ENCODE results near the gene PTPRZ1. TPM values are rescaled to one million over a fixed set of nuclear protein-coding genes. Genes with fewer than 3 reads are reported as not detected.

Gene PTPRZ1
- total and polyA plus RNA-seq, 12 donors, result 0.17 to 19.1 (median 1.2) TPM

DNA sequence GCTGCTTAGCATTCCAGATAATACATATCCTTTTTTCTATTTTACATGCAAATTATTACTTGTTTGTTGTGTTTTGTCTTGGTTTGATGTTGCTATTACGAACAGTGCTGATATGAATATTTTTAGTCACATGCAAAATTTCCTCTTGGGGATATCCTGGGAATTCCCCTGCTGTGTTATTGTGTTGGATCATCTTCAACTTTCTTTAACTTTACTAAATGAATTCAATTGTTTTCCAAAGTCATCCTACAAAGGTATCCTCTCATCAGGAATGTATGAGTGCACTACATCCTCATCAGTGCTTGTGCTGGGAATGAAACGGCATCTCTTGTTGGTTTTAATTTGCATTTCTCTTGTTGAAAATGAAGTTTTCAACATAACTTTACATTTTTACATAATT, 184.0 kb downstream of the PTPRZ1 start:
- DNase-seq, result no peak
- H3K27me3 ChIP-seq, result no peaks in the 10 kb centered on the region
- H3K36me3 ChIP-seq (replicated peaks in 1 of 2), result no peaks in the 10 kb centered on the region
- intact Hi-C loops (cut with DNase I), result no loop called here
- TF ChIP-seq, protein P1, sequence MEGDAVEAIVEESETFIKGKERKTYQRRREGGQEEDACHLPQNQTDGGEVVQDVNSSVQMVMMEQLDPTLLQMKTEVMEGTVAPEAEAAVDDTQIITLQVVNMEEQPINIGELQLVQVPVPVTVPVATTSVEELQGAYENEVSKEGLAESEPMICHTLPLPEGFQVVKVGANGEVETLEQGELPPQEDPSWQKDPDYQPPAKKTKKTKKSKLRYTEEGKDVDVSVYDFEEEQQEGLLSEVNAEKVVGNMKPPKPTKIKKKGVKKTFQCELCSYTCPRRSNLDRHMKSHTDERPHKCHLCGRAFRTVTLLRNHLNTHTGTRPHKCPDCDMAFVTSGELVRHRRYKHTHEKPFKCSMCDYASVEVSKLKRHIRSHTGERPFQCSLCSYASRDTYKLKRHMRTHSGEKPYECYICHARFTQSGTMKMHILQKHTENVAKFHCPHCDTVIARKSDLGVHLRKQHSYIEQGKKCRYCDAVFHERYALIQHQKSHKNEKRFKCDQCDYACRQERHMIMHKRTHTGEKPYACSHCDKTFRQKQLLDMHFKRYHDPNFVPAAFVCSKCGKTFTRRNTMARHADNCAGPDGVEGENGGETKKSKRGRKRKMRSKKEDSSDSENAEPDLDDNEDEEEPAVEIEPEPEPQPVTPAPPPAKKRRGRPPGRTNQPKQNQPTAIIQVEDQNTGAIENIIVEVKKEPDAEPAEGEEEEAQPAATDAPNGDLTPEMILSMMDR (IDR thresholded peaks at IDR 0.05), result no peak
- no peak for TF ChIP-seq POLR2A (IDR thresholded peaks at IDR 0.05)
- H3K9me3 ChIP-seq (replicated peaks in 1 of 3), result no peaks in the 10 kb centered on the region
- WGBS, 4 donors, result 65 to 73% (median 66%) methylated on average over 2 of the region's 2 CpGs
- H3K4me3 ChIP-seq, result no peak overlapping the region
- no peaks in the 10 kb centered on the region for H3K4me1 ChIP-seq (replicated peaks in 1 of 2)
- H3K27ac ChIP-seq, result no peak overlapping the region

DNA sequence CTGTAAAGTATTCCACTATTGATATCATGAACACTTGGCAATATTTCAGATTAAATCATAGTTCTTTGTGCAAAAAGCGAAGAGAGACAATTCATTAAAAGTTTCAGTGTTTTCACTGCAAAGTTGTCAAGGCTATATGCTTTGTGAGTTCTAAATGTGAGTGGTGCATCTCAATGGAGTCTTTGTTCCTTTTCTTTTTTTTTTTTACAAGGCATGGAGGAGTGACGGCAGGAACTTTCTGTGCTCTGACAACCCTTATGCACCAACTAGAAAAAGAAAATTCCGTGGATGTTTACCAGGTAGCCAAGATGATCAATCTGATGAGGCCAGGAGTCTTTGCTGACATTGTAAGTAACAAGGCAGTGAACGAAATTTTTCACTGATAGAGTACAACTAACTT, 186.6 kb downstream of the PTPRZ1 start:
- intact Hi-C loops (cut with DNase I), result no loop called here
- DNase-seq, result no peak
- Histone ChIP-seq H3K4me1 (replicated peaks in 1 of 2) (no peaks in the 10 kb centered on the region), H3K27ac (no peak overlapping the region), H3K4me3 (no peak overlapping the region), H3K27me3 (no peaks in the 10 kb centered on the region), H3K9me3 (replicated peaks in 1 of 3) (no peaks in the 10 kb centered on the region), H3K36me3 (replicated peaks in 1 of 2) (no peaks in the 10 kb centered on the region)
- TF ChIP-seq, protein P1 (IDR thresholded peaks at IDR 0.05), result no peak
- no peak for TF ChIP-seq POLR2A (IDR thresholded peaks at IDR 0.05)
- 61 to 71% (median 66%) methylated on average over 4 of the region's 4 CpGs for WGBS, 4 donors

DNA sequence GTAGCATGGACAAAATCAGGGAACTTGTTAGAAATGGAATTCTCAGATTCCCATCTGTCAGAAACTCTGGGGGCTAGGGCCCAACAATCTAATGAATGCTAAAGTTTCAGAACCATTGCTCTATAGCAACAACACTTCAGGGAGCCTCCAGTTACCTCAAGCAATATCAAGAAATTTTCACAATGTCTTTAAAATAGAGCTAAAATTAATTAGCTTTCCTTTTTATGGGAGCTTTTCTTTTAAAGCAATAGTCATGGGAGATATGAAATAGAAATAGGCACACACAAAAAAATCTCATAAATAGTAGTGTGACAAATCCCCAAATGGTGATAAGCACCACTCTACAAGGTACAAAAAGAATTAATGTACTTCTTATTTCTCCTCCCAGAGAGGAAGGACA, 190.2 kb downstream of the PTPRZ1 start:
- Histone ChIP-seq H3K27ac (no peak overlapping the region), H3K9me3 (replicated peaks in 1 of 3) (no peaks in the 10 kb centered on the region), H3K27me3 (no peaks in the 10 kb centered on the region), H3K36me3 (replicated peaks in 1 of 2) (no peaks in the 10 kb centered on the region), H3K4me3 (no peak overlapping the region), H3K4me1 (replicated peaks in 1 of 2) (no peaks in the 10 kb centered on the region)
- intact Hi-C loops (cut with DNase I), result no loop called here
- no peak for TF ChIP-seq POLR2A (IDR thresholded peaks at IDR 0.05)
- no peak for DNase-seq

DNA sequence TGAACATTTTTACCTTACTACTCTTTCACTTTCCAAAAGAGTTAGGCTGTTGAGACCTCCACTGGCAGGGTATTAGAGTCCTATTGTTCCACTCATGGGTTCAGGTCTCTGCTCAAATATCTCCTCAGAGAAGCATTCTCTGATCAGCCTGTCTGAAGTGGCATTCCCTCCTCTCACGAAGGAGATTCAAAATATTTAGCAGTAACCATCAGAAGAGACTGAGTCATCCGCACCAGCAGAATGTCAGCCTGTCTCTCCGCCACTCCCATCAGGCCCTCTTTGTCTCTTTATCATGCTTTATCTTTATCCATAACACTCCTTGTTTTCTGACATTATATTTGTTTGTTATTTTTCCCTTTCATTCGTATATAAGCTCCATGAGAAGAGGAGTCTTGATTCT, 192.0 kb downstream of the PTPRZ1 start:
- no peak for DNase-seq
- Histone ChIP-seq H3K4me3 (no peak overlapping the region), H3K27ac (no peak overlapping the region), H3K4me1 (replicated peaks in 1 of 2) (no peaks in the 10 kb centered on the region), H3K36me3 (replicated peaks in 1 of 2) (no peaks in the 10 kb centered on the region), H3K9me3 (replicated peaks in 1 of 3) (no peaks in the 10 kb centered on the region), H3K27me3 (no peaks in the 10 kb centered on the region)
- TF ChIP-seq POLR2A (IDR thresholded peaks at IDR 0.05), result no peak
- TF ChIP-seq, protein P1 (IDR thresholded peaks at IDR 0.05), result no peak
- intact Hi-C loops (cut with DNase I), result no loop called here
- 83 to 85% (median 84%) methylated on average over 4 of the region's 4 CpGs for WGBS, 4 donors

DNA sequence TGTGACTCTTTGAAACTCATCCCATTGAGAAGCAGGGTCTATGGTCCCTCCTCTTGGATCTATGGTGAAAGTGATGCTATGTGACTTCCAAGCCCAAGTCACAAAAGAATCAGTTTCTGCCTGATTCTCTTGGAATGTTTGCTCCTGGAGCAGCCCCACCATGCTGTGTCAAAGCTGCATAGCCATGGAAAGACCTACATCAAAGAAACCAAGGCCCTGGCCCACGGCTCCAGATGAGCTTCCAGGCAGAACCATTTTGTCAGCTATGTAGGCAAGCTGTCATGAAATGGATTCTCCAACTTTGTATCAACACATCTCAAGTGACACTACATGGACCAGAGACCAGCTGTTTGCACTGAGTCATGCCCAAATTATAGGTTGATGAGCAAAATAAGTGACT, 194.1 kb downstream of the PTPRZ1 start:
- Histone ChIP-seq H3K27ac (no peak overlapping the region), H3K9me3 (replicated peaks in 1 of 3) (no peaks in the 10 kb centered on the region), H3K36me3 (replicated peaks in 1 of 2) (no peaks in the 10 kb centered on the region), H3K4me1 (replicated peaks in 1 of 2) (no peaks in the 10 kb centered on the region), H3K4me3 (no peak overlapping the region), H3K27me3 (no peaks in the 10 kb centered on the region)
- TF ChIP-seq POLR2A (IDR thresholded peaks at IDR 0.05), result no peak
- TF ChIP-seq, protein P1 (IDR thresholded peaks at IDR 0.05), result no peak
- intact Hi-C loops (cut with DNase I), result no loop called here
- DNase-seq, result no peak
- WGBS, 4 donors, result 79 to 82% (median 80%) methylated on average over 1 of the region's 1 CpG; no CpG with 5 or more reads in 1 of the 4 donors

Data from adrenal gland (tissue), 12 donors.